ENCODE measurements around the gene AVEN.

The AVEN gene

DNA sequence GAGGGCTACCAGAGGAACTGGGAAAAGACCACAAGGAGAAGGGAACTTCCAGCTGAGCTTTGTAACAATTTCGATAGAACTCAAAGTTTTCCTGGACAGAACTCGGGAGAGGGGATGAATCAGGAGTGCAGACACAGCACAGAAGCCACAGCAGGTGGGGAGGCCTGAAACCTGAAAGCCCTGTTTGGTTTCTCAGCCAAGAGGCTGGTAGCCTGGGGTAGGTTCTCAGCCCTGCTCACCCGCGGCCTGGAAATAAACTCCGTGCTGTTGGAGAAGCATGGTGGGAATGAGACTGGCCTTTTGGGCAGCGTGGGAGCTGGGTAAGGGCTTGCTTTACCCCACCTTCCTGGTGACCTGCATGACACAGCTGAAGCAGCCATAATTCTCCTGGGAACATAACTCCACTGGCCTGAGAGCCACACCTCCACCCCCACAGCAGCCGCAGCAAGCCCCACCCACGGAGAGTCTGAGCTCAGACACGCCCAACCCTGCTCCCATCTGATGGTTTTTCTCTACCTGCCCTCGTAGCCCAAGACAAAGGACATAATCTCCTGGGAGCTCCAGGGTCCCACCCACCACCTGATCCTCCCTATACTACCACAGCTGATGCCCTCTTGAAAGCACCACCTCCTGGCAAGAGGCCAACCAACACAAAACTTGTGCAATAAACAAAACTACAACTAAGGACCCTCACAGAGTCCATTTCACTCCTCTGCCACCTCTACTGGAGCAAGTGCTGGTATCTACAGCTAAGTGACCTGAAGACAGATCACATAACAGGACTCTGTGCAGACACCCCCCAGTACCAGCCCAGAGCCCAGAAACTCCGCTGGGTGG is 123.2 kb downstream of the AVEN start:
- DNase-seq (ENCODE audit: low read depth in 2 of 2) = no peak

DNA sequence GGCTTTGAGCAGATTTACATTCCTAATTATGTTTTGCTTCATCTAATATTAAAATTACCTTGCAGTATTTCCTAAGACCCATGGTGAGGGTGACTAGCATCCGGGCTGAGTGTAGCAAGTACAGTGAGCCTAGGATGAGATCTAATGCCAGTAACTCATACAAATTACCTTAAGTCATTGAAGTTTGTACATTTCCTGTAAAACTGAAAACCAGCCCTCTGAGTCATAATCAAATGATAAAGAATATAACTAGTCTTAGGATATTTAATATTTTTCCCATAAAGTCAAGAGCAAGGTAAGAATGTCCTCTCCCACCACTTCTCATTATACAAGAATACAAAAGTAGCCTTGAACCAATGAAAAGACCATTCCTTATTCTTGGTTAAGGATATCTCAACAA is 125.5 kb downstream of the AVEN start:
- no peak for DNase-seq (ENCODE audit: low read depth in 2 of 2)

DNA sequence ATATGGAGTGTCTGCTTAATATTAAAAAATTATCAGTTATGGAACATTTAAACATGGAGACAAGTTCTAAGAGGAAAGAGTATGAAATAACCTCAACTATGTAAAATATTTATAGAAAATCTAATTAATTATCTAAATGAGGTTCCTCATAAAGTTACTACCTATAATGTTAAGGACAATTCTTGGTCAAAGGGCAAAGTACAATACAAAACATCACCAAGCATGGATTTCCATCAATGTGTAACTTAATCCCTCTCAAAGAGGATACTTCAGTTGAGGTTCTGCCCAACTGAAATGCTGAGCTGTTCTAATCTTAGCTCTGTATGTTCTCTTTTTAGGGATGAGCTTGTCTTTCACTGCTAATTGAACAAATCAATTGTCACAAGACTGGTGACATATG is 126.7 kb downstream of the AVEN start:
- no peak for DNase-seq (ENCODE audit: low read depth in 2 of 2)

DNA sequence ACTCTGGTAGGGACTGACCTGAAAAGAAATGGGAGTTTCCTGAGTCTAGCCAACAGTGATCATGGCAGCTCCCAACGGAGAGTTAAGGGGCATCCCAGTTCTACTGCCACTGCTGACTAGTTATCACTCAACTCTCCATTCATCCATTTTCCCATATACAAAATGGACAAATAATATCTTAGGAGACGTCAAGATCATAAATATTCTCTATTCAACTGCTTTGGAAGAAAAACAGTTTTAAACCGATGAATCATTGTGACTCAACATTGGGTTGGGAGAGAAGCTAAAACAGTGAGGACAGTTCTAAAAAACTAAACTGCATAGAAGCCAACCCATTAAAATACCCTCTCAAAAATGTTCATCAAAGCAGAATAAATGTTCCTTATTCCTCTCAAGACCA is 128.3 kb downstream of the AVEN start:
- DNase-seq (ENCODE audit: low read depth in 2 of 2) = no peak

DNA sequence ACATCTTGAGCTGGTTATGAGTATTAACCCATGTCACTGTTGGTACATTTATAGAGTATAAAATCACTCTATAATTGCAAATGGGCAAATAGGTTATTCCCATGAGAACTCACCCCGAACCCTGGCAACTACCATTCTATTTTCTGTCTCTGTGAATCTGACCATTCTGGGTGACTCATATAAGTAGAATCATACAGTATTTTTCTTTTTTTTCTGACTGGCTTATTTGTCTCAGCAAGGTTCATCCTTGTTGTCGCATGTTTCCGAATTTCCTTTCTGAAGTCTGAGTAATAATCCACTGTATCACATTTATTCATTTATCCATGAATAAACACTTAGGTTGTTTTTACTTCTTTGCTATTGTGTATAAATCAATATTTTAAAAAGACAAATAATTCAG is 130.6 kb downstream of the AVEN start:
- no peak for DNase-seq (ENCODE audit: low read depth in 2 of 2)

DNA sequence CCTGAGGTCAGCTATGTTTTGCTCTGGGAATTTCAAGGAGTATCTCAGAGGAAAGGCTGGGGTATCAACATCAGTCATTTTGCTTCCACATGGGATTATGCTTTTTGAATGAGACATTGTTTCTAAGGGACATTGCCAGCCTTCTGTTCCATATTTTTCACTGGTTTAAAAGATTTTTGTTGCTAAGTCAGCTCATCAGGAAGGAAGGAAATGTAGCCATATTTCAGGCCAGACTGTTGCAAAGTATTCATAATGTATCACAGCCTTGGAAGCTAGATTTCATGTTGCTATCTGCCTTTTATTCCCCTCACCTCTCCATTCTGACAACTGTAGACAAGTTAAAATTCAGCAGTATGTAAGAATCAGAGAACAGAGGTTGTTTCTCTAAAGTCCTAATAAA is 131.7 kb downstream of the AVEN start:
- DNase-seq (ENCODE audit: low read depth in 2 of 2) = no peak

DNA sequence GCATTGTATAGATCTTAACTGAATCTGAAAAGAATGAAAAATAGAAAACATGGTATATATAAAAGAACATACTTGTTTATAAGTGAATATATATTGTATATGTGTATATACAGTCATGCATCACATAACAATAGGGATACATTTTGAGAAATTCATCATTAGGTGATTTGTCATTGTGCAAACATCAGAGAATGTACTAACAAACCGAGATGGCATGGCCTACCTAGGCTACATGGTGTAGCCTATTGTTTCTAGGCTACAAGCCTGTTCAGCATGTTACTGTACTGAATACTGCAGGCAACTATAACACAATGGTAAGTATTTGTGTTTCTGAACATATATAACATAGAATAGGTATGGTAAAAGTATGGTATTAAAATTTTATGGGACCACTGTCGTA is 135.3 kb downstream of the AVEN start:
- no peak for DNase-seq (ENCODE audit: low read depth in 2 of 2)

DNA sequence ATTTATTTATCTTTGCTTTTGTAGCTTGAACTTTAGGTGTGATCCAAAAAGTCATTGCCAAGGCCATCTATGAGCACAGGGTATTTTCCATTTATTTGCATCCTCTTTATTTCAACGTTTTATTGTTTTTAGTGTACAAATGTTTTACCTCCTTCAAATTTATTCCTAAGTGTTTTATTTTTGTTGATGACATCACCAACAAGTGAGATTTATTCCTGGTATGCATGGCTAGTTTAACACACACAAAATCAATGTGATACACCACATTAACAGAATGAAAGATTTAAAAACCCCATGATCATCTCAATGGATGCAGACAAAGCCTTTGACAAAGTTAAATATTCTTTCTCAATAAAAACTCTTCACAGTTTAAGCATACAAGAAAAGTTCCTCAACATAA is 137.0 kb downstream of the AVEN start:
- no peak for DNase-seq (ENCODE audit: low read depth in 2 of 2)

DNA sequence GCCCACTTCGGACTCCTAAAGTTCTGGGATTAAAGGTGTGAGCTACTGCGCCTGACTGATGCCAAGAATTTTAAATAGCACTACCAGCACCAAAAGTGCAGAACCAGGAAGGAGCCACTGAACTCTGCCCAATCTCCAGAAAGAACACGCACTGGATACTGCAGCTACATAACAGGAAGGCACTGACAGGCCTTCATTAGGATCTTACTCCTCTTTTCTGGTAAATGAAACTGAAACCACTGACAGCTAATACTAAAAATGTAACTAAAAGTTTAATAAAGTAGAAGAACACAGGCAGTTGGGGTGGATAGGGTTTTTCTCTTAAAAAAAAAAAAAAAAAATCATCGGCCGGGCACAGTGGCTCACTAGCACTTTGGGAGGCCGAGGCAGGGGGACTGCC is 144.8 kb downstream of the AVEN start:
- no peak for DNase-seq (ENCODE audit: low read depth in 2 of 2)

DNA sequence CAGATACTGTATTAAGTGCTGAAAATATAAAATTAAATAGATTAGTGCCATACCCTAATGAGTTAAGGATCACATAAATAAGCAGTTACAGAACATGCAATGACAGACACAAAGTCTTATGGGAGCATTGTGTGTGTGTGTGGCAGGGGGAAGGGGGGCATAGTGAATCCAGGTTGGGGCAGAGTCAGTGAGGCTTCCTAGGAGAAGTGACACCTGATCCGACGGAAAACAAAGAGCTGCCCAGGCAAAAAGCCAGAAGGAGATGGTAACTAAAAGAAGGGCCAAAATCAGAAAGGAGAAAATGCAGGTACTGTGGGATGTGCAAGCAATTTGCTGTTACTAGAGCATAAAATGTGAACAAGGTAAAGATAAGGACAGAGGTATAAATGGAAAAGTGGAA is 150.8 kb downstream of the AVEN start:
- DNase-seq (ENCODE audit: low read depth in 2 of 2) = no peak

DNA sequence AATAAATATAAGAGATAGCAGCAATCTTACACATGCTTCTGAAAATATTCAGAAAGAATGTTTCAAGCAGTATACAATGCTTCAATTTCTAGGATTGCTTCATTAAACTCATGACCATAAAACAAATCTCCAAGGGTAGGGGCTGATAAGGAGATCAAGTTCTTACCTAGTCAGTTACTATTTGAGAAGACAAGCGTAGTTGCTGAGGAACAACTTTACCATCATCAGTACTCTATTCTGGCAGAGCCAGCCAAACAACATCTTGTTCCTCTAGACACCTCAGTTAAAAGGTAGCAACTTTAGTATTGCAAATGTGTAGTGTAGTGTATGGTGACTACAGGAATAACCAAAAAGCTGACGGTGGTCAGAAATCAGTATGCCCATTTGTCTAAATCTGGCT is 156.1 kb downstream of the AVEN start:
- DNase-seq (ENCODE audit: low read depth in 2 of 2) = no peak

DNA sequence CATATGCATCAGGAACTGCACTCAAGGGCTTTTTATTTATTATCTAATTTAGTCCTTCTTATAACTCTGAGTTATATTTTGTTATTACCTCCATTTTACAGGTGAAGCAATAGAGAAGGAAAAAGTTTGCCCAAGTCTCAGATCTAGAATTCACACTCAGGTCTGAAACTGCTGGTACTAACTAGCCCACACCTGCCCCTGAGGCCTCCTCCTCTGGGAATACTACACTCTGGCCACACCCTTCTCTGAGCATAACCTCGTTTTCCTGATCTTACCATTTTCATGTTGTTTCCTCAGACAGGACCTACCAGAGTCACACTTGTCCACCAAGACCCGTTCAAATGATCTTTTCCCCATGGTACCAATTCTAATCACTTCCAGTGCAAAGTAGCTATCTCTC is 164.8 kb downstream of the AVEN start:
- DNase-seq (ENCODE audit: low read depth in 2 of 2) = no peak

DNA sequence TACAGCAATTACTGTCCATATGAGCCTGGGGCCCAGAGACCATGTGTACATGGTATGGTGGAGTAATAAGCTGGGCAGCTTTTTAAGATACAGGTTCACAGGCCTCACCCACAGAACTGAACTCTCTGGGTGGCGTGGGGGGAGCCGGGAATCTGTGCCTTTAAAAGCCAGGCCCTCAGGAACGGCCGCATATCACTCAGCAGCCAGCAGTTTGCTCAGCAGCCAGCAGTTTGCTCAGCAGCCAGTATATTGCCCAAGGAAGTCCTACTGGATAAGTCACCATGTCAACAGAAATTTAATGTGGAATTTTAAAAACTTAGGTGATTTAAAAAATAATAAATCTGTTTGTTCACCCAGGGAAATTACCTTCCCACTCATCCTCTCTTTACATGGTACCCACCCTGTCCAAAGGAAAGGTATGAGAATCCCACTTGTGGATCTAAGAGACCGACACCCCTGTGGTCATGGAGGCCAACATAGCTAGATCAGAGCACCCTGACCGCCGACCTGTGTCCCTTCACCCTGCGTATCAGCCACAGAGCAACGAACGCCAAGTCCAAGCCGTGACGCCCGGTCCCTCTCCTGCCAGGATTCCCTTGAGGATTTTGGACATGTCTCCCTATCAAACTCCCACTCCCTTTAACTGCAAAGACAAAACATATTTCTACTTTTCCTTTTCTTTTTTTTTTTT is 166.4 kb downstream of the AVEN start:
- no peak for DNase-seq (ENCODE audit: low read depth in 2 of 2)

DNA sequence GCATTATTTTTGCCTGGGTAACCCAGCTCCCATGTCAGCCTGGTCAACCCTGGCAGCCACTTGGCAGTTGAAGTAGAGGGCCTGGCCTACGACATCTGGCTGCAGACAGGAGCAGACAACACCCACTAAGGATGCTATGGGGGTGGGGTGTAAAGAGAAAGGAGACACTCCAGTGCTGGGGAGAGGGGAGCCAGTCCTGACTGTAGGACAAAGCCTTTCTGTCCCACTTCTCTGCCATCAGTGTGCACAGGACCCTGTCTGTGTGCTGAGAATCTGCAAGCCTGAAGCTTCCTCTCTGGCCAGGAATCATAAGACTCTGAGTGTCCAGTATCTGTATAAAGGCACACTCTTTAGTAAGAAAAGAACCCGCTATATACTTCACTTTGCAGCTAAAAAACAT is 167.0 kb downstream of the AVEN start:
- DNase-seq (ENCODE audit: low read depth in 2 of 2) = no peak

DNA sequence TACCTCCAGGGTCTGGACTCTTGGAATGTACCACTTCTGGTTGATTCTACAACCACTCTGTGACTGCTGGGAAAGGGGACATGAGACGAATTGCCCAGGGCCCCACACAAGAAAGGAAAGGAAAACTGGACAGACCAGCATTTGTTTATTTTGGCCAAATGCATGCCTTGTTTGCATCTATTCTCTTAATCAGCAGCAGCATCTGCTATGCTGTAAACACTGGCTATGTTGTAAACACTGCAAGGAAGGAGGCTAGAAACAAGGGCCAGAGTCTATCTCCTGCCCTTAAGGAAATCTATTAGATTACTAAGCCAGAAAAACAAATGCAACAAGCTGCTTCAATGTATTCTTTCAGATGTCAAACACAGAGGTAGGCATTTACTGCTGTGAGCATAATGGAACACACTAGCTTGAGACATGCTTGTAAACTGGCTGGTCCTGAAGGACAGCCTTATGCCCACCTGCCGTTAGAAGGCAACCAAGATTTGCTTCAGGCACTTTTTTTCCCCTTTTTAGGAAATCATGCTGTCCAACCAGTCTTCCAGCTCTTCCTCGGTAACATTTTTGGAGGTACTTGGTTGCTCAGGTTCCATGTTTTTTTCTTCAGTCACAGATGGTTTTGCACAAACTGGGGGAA is 172.8 kb downstream of the AVEN start:
- no peak for DNase-seq (ENCODE audit: low read depth in 2 of 2)

DNA sequence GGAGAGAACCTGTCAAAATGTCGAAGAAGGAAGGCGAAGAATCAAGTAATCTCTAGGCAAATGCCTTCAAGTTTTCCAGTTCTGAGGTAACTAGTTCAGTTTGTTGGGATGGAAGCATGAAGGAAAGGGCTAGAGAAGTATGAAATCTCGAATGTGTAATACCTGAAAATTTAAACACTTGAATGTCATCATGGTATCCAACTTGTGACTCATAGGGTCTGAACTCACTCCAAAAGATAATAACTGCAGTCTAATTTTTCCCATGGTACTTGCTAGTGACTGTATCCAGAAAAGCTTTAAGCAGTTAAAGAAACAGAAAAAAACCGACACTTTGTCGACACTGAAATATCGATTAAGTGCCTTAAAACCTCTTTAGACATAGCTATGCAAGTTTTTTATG is 173.6 kb downstream of the AVEN start:
- no peak for DNase-seq (ENCODE audit: low read depth in 2 of 2)

DNA sequence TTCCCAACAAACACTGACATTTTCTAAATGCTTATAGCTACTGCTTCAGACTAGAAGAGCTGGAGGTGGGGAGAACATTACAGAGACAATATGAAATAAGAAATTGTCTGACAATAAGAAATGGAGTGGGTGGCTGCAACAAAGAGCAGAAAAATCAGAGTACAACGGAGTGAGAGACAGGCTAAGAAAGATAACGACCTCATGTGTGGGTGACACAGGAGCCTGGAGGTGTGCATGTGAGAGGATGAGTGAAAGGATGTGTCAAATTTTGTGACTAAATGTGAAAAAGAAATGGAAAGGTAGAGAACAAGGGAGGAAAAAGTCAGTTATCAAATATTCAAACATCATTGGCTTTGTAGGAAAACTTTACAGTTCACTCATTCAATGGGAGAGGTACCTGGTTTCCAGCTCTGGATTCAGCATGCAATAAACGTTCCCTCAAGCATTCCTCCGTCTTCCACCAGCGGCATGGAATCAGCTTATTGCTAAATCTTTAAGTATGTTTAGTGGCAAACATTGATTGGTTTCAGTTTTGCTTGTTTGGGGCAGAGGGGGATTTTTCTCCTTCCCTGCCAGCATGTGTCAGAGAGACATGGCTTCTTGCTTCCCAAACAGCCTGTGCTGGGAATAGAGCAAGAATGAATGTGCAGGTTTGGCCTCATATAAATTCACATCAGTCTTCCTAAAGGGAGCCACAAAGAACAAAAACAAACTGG is 174.5 kb downstream of the AVEN start:
- DNase-seq (ENCODE audit: low read depth in 2 of 2) = no peak

DNA sequence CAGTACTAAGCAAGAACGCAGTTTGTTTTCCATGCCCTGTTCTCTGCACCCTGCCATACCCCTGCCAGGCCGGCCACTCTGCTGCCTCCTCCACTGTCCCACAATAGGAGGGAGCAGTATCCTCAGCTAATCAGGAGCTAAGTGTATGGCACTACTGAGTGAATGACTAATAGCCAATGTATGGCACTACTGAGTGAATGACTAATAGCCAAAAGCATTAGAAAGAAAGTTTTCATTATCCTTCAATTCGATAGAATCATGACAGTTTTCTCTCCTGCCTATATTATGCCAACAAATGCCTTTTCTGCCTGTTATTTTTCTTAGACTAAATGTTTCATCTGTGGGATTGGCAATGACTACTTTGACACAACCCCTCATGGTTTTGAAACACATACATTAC is 178.2 kb downstream of the AVEN start:
- DNase-seq (ENCODE audit: low read depth in 2 of 2) = no peak

DNA sequence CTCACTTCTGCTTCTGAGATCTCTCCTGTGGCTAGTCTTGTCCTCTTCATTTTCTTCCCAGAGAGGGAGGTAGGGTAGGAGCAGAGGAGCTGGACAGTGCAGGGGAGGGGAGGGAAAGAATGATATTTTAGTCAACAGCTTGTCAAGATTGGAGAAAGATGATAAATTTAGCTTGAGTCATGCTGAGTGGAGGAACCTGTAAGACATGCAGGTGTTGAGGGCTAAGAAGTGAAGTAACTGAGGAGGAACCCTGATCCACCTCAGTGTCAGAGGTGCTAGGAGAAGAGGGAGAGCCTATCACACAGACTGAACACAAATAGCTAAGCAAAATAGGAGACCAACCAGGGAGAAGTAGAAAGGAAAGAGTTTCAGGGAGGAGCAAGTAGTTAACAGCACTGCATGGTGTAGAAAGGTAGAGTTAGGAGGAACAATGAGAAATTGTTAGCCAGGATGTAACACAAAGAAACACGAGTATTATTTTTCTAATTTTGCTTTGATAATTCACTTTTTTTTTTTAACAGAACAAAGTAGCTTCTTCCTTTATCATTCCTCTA is 178.9 kb downstream of the AVEN start:
- DNase-seq (ENCODE audit: low read depth in 2 of 2) = no peak

DNA sequence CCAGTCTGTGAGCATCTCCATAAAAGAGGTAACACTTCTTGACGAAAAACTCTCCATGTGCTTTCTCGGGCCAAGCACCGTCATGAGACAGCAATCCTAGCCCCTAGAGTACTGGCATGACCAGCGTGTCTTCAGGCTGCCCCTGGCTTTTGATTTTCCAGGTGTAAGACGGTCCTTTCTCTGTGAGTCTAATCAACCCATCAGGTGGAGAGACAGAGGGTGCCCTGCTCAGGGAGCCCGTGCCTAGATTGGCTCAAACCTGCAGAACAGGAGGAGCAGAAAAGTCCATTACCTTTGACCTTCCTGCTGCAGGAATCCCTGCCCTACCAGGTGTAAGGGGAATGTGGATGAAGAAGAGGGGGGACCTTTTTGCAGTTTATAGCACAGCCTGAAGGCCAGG is 180.2 kb downstream of the AVEN start:
- no peak for DNase-seq (ENCODE audit: low read depth in 2 of 2)

DNA sequence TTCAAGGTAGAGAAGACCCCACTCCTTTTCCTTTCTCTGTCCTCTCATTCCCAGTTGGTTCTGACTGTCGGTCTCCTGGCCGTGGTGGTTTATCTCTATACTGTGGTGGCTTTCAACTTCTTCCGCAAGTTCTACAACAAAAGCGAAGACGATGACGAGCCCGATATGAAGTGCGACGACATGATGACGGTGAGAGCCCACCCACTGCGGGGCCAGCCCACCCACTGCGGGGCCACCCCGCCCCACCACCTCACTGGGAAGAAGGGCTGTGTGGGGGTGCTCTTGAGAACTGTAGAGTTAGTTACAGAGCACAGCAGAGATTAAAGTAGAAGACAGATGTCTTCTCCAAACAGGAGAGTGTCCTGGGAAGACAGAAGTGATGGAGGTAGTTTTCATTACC is 181.3 kb downstream of the AVEN start:
- no peak for DNase-seq (ENCODE audit: low read depth in 2 of 2)

DNA sequence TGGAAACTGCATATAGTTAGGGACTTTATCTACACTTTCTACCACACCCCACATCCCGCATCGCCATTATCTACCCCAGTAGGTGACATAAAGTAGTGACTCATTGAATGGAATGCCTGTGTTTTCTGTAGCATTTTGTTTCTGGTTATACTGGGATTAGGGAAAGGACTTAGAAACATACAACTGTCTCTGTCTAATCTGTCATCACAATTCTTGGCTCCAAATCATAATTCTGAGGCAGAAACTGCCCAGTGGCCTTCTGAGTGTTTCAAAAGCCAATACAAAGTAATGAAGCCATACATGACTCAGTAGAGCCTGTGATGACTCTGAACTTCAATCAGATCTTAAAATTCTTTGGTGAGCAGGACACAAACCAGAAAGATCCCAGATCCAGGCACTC is 186.4 kb downstream of the AVEN start:
- no peak for DNase-seq (ENCODE audit: low read depth in 2 of 2)

Data from stimulated activated CD8-positive, alpha-beta memory T cell treated with anti-CD3 and anti-CD28 coated beads, Interleukin-2, amount 100 ng/mL, for 48 hours (primary cell).